Panc1 (cell line): Measurements from ENCODE around the gene LRRC1.

ENCODE experiments used
- POLR2AphosphoS5 ChIP-seq: IDR thresholded peaks from 2 replicates; pipeline ENCODE4 v1.6.1; 2012; ENCODE audit warnings: mild to moderate bottlenecking, low read depth, low read length, moderate library complexity
- SIN3A ChIP-seq: IDR thresholded peaks from 2 replicates; pipeline ENCODE4 v1.6.1; 2012; ENCODE audit warnings: low read depth, mild to moderate bottlenecking, low read length, moderate library complexity, borderline replicate concordance; ENCODE audit not compliant: insufficient read depth
- TF ChIP-seq, protein P1 (sequence below): fragments of 450-650 bp; IDR thresholded peaks from 2 replicates; pipeline ENCODE4 v1.5.1; 2017; ENCODE audit warnings: mild to moderate bottlenecking
- TF ChIP-seq, protein P2 (sequence below), 2 experiments: IDR thresholded peaks; 2 replicates each; pipeline ENCODE4 v1.6.1; 2011 to 2012; ENCODE audit warnings: low read depth in 2 of 2, control low read depth in 1 of 2, low read length in 1 of 2, mild to moderate bottlenecking in 1 of 2, moderate library complexity in 1 of 2; ENCODE audit not compliant: insufficient read depth in 1 of 2

DNA sequence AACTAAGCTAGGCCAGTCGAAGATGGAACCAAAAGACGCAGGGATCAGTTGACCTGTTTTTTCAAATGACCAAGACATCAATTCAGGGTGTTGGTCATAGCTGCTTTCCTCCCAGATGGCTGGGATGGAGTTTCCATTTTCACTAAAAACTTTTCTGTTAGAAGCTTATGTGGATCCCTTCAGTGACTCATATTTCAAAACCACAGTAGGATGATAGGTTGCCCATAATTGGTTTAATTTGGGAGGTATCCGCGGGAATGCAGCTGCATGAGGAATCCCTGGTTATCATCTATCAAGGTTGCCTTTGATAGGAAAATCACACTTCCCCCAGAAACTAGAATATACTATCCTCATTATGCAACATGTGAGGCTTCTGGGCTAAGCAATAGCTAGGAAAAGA lies 165.5 kb downstream of the LRRC1 start:
- TF ChIP-seq, protein P1, sequence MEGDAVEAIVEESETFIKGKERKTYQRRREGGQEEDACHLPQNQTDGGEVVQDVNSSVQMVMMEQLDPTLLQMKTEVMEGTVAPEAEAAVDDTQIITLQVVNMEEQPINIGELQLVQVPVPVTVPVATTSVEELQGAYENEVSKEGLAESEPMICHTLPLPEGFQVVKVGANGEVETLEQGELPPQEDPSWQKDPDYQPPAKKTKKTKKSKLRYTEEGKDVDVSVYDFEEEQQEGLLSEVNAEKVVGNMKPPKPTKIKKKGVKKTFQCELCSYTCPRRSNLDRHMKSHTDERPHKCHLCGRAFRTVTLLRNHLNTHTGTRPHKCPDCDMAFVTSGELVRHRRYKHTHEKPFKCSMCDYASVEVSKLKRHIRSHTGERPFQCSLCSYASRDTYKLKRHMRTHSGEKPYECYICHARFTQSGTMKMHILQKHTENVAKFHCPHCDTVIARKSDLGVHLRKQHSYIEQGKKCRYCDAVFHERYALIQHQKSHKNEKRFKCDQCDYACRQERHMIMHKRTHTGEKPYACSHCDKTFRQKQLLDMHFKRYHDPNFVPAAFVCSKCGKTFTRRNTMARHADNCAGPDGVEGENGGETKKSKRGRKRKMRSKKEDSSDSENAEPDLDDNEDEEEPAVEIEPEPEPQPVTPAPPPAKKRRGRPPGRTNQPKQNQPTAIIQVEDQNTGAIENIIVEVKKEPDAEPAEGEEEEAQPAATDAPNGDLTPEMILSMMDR = no peak
- TF ChIP-seq, protein P2, sequence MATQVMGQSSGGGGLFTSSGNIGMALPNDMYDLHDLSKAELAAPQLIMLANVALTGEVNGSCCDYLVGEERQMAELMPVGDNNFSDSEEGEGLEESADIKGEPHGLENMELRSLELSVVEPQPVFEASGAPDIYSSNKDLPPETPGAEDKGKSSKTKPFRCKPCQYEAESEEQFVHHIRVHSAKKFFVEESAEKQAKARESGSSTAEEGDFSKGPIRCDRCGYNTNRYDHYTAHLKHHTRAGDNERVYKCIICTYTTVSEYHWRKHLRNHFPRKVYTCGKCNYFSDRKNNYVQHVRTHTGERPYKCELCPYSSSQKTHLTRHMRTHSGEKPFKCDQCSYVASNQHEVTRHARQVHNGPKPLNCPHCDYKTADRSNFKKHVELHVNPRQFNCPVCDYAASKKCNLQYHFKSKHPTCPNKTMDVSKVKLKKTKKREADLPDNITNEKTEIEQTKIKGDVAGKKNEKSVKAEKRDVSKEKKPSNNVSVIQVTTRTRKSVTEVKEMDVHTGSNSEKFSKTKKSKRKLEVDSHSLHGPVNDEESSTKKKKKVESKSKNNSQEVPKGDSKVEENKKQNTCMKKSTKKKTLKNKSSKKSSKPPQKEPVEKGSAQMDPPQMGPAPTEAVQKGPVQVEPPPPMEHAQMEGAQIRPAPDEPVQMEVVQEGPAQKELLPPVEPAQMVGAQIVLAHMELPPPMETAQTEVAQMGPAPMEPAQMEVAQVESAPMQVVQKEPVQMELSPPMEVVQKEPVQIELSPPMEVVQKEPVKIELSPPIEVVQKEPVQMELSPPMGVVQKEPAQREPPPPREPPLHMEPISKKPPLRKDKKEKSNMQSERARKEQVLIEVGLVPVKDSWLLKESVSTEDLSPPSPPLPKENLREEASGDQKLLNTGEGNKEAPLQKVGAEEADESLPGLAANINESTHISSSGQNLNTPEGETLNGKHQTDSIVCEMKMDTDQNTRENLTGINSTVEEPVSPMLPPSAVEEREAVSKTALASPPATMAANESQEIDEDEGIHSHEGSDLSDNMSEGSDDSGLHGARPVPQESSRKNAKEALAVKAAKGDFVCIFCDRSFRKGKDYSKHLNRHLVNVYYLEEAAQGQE (IDR thresholded peaks at IDR 0.05; ENCODE audit: insufficient read depth in 1 of 2, low read depth in 2 of 2, low read length in 1 of 2) = no peak
- TF ChIP-seq POLR2AphosphoS5 (no peak), SIN3A (no peak)
